ENCODE measurements around the gene ALG12. TPM values are rescaled to one million over a fixed set of nuclear protein-coding genes. Genes with fewer than 3 reads are reported as not detected.
A peak's percentile ranks its signal among the peaks of the same experiment; 100 is the strongest.

The ALG12 gene
- total RNA-seq, 1 experiment from 2014 or later, result 16.6 TPM

GRCh38 chr22:49949914-49950292 is 31.7 kb upstream of the ALG12 start:
- no TSS peak for BruUV-seq (replicated peaks)
- TF ChIP-seq ZNF274 (IDR thresholded peaks at IDR 0.05; ENCODE audit: low read depth, low read length) (no peak), ZBTB33 (IDR thresholded peaks at IDR 0.05; ENCODE audit: extremely low read depth, insufficient replicate concordance, low read length) (no peak), ELF1 (IDR thresholded peaks at IDR 0.05; ENCODE audit: borderline replicate concordance, low read depth) (no peak), EGR1 (IDR thresholded peaks at IDR 0.05; ENCODE audit: low read depth) (no peak), EZH2 (IDR thresholded peaks at IDR 0.05) (no peak)
- no peaks in the 10 kb centered on the region for H4K20me1 ChIP-seq (ENCODE audit: insufficient read depth)
- H3K9me3 ChIP-seq (ENCODE audit: control insufficient read depth in 1 of 2, insufficient read depth in 1 of 2, low read depth in 1 of 2, low read length in 2 of 2), result no peaks in the 10 kb centered on the region
- 0 out of 2 replicates have a peak overlapping the region, but pooled peaks have one; percentile 48 for H3K4me2 ChIP-seq (ENCODE audit: low read length)
- H3K4me1 ChIP-seq (ENCODE audit: control insufficient read depth in 1 of 2, insufficient read depth in 2 of 2, low read length in 2 of 2), result peaks cover 44 to 61% of the 10 kb centered on the region in 2 experiments
- no peak overlapping the region for H3K4me3 ChIP-seq (replicated peaks in 1 of 2; ENCODE audit: low read depth in 1 of 2, low read length in 2 of 2)
- POLR2A ChIA-PET, result no interaction called here
- H3K36me3 ChIP-seq (ENCODE audit: control insufficient read depth in 1 of 2, insufficient read depth in 2 of 2, low read length in 2 of 2), result no peaks in the 10 kb centered on the region
- ATAC-seq (no peak), DNase-seq (ENCODE audit: low read depth, low spot score) (no peak)
- no peaks in the 10 kb centered on the region for H3K79me2 ChIP-seq (ENCODE audit: insufficient read depth, low read length)
- H3K9ac ChIP-seq (ENCODE audit: low read length), result no peak overlapping the region; the same call in 1 of the 2 replicates
- RAD21 ChIA-PET (ENCODE audit: low non-redundant PET in 1 of 2, low total read pairs in 2 of 2, uncharacterized antibody in 2 of 2, unreplicated experiment in 2 of 2), result no interaction called here
- H2AFZ ChIP-seq (ENCODE audit: low read depth, low read length, poor library complexity, severe bottlenecking), result no peak overlapping the region
- H3K27me3 ChIP-seq (ENCODE audit: insufficient read depth, low read length), result no peaks in the 10 kb centered on the region
- intact Hi-C loops (cut with micrococcal nuclease), result no loop called here
- peak overlapping the region; percentile 62; the same call in 1 of the 2 replicates for H3K27ac ChIP-seq (ENCODE audit: low read depth, low read length)
- no peaks in the 10 kb centered on the region for H3K9me2 ChIP-seq (ENCODE audit: insufficient read depth)
- CTCF ChIA-PET, result no interaction called here
